Measurements from ENCODE around the gene KLF15. TPM values are rescaled to one million over a fixed set of nuclear protein-coding genes. Genes with fewer than 3 reads are reported as not detected.

The KLF15 gene
- total and polyA plus RNA-seq, 2 of the 8 experiments (the other 6 are each of a cell fraction or from before 2014, with no cell fraction given): 15.7 to 19.5 TPM

DNA sequence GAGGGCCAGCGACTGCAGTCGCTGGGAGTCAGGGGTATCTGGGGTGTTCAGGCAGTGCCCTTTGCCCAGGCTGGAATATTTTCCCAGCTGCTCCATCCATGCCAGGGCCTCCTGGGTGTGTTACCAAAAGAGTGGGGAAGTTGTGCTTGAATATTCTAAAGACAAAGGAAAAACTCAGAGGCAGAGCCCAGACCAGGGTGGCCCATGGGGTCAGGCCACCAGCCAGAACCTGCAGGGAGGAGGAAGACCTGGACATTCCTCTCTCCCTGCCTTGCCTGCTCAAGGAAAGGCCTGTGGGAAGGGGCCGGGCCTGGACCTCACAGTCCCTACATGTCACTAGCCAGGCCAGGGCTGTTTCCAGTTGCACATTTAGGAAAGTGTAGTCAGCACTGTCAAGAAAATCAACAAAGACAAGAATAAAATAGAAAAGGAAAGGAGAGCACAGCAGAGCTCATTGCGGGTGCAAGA is 16.0 kb upstream of the KLF15 start:
- peaks cover 0 to 4% of the 10 kb centered on the region in 2 experiments; a peak in 1 of 4 replicates for H3K9me3 ChIP-seq (ENCODE audit: insufficient read depth in 2 of 2, low read depth in 1 of 2, low read length in 1 of 2)
- H3K23ac ChIP-seq (ENCODE audit: insufficient read length): no peak overlapping the region
- ChIA-PET CTCF (ENCODE audit: partially characterized antibody) (interaction anchor here (0.6 to 2.1 kb wide), 6 partner anchors 9 to 239 kb away, joined by 3 to 5 read pairs (median 4); no protein-coding TSS in a partner anchor), POLR2A (ENCODE audit: partially characterized antibody) (no interaction called here)
- no peak overlapping the region for H3K18ac ChIP-seq (ENCODE audit: extremely low read depth, low read length)
- no peak overlapping the region for H2BK120ac ChIP-seq (replicated peaks; ENCODE audit: low read depth, low read length)
- no peak overlapping the region for H2BK12ac ChIP-seq (ENCODE audit: low read depth, low read length)
- no peak overlapping the region for H3K4me2 ChIP-seq (ENCODE audit: insufficient read depth in 1 of 2, low read depth in 2 of 2, low read length in 2 of 2)
- H3K27ac ChIP-seq (ENCODE audit: low read depth, low read length): no peak overlapping the region
- no peaks in the 10 kb centered on the region for H4K20me1 ChIP-seq (replicated peaks in 1 of 2; ENCODE audit: control insufficient read depth in 1 of 2, insufficient read depth in 2 of 2, low read length in 2 of 2)
- no peak overlapping the region for H3K9ac ChIP-seq (replicated peaks in 1 of 4; ENCODE audit: extremely low read depth in 1 of 4, low read depth in 3 of 4, low read length in 3 of 4)
- no peak overlapping the region for H2BK5ac ChIP-seq (ENCODE audit: low read depth, low read length)
- no peak overlapping the region for H4K5ac ChIP-seq (ENCODE audit: insufficient read length, low read depth, low read length)
- H2AFZ ChIP-seq (ENCODE audit: low read length): no peak overlapping the region
- no peak overlapping the region for H2AK5ac ChIP-seq (ENCODE audit: low read depth, low read length)
- H3K79me2 ChIP-seq (ENCODE audit: control insufficient read depth in 1 of 2, insufficient read depth in 2 of 2, low read length in 2 of 2): no peaks in the 10 kb centered on the region
- H2BK20ac ChIP-seq (ENCODE audit: low read length): no peak overlapping the region
- no peak overlapping the region for H3K56ac ChIP-seq (replicated peaks; ENCODE audit: insufficient read length, low read depth, low read length)
- no peaks in the 10 kb centered on the region for H3K23me2 ChIP-seq (ENCODE audit: low read depth, low read length)
- 0 out of 2 replicates have a peak overlapping the region, but pooled peaks have one; percentile 1 for H4K8ac ChIP-seq (ENCODE audit: extremely low read depth, insufficient read depth, low read length)
- 97% methylated on average over 4 of the region's 4 CpGs; no CpG with 5 or more reads in 1 of the 2 experiments for WGBS, 2 experiments (ENCODE audit: extremely low coverage in 1 of 2, insufficient coverage in 1 of 2, insufficient read length in 1 of 2, insufficient replicate concordance in 2 of 2, low coverage in 1 of 2, low lambda C conversion rate in 2 of 2, missing lambda C conversion rate in 1 of 2)
- H3K14ac ChIP-seq (ENCODE audit: insufficient read length): no peak overlapping the region
- no peak for DNase-seq (ENCODE audit: low read depth in 1 of 2, low spot score in 2 of 2)
- FAIRE-seq: no peak
- H3K27me3 ChIP-seq (replicated peaks in 1 of 4; ENCODE audit: control insufficient read depth in 3 of 4, extremely low read depth in 1 of 4, insufficient read depth in 3 of 4, low read length in 3 of 4): no peaks in the 10 kb centered on the region
- H3K4me3 ChIP-seq (ENCODE audit: extremely low read depth in 1 of 4, insufficient read depth in 2 of 4, low read depth in 3 of 4, low read length in 4 of 4): no peak overlapping the region
- H3K36me3 ChIP-seq (ENCODE audit: control insufficient read depth in 2 of 4, insufficient read depth in 4 of 4, low read length in 3 of 4): no peaks in the 10 kb centered on the region
- H3K4ac ChIP-seq (replicated peaks; ENCODE audit: insufficient read length, low read depth, low read length): no peak overlapping the region
- peaks cover 0 to under 1% (median 0%) of the 10 kb centered on the region in 4 experiments; a peak in 1 of 7 replicates for H3K4me1 ChIP-seq (replicated peaks in 1 of 4; ENCODE audit: control insufficient read depth in 3 of 4, insufficient read depth in 4 of 4, low read length in 3 of 4)
- H3K79me1 ChIP-seq (ENCODE audit: low read depth, low read length): no peaks in the 10 kb centered on the region
- H4K91ac ChIP-seq (replicated peaks; ENCODE audit: insufficient read length, low read length): no peak overlapping the region
- no peak overlapping the region for H2BK15ac ChIP-seq (ENCODE audit: low read length)
- TF ChIP-seq EP300 (IDR thresholded peaks at IDR 0.05; ENCODE audit: borderline replicate concordance in 1 of 2, low read depth in 2 of 2, low read length in 2 of 2): no peak
- TF ChIP-seq NRF1 (IDR thresholded peaks at IDR 0.05; ENCODE audit: low read depth, low read length): no peak
- TF ChIP-seq JUN (IDR thresholded peaks at IDR 0.05; ENCODE audit: low read depth, low read length): no peak
- TF ChIP-seq, protein P1, sequence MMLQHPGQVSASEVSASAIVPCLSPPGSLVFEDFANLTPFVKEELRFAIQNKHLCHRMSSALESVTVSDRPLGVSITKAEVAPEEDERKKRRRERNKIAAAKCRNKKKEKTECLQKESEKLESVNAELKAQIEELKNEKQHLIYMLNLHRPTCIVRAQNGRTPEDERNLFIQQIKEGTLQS (IDR thresholded peaks at IDR 0.05; ENCODE audit: insufficient read depth, low read depth, low read length): no peak
- TF ChIP-seq MAFK (IDR thresholded peaks at IDR 0.05; ENCODE audit: low read depth, low read length): no peak
- TF ChIP-seq FOSL1 (IDR thresholded peaks at IDR 0.05; ENCODE audit: insufficient read depth, low read depth, low read length): no peak
- no peak for TF ChIP-seq EZH2 (IDR thresholded peaks at IDR 0.05; ENCODE audit: low read depth, low read length, severe bottlenecking)
- TF ChIP-seq BACH1 (IDR thresholded peaks at IDR 0.05; ENCODE audit: low read length): no peak
- no peak for TF ChIP-seq CREB1 (IDR thresholded peaks at IDR 0.05)
- TF ChIP-seq, protein P2, sequence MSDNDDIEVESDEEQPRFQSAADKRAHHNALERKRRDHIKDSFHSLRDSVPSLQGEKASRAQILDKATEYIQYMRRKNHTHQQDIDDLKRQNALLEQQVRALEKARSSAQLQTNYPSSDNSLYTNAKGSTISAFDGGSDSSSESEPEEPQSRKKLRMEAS (IDR thresholded peaks at IDR 0.05): no peak
- TF ChIP-seq, protein P3, sequence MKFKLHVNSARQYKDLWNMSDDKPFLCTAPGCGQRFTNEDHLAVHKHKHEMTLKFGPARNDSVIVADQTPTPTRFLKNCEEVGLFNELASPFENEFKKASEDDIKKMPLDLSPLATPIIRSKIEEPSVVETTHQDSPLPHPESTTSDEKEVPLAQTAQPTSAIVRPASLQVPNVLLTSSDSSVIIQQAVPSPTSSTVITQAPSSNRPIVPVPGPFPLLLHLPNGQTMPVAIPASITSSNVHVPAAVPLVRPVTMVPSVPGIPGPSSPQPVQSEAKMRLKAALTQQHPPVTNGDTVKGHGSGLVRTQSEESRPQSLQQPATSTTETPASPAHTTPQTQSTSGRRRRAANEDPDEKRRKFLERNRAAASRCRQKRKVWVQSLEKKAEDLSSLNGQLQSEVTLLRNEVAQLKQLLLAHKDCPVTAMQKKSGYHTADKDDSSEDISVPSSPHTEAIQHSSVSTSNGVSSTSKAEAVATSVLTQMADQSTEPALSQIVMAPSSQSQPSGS (IDR thresholded peaks at IDR 0.05; ENCODE audit: low read length): no peak

Data from H1 (cell line).